ENCODE results near the gene CHST3. TPM values are rescaled to one million over a fixed set of nuclear protein-coding genes. Genes with fewer than 3 reads are reported as not detected.
A peak's percentile ranks its signal among the peaks of the same experiment; 100 is the strongest.

CHST3 gene
- total RNA-seq, 4 donors from 2014 or later = 8.6 to 16.9 (median 14.0) TPM

DNA sequence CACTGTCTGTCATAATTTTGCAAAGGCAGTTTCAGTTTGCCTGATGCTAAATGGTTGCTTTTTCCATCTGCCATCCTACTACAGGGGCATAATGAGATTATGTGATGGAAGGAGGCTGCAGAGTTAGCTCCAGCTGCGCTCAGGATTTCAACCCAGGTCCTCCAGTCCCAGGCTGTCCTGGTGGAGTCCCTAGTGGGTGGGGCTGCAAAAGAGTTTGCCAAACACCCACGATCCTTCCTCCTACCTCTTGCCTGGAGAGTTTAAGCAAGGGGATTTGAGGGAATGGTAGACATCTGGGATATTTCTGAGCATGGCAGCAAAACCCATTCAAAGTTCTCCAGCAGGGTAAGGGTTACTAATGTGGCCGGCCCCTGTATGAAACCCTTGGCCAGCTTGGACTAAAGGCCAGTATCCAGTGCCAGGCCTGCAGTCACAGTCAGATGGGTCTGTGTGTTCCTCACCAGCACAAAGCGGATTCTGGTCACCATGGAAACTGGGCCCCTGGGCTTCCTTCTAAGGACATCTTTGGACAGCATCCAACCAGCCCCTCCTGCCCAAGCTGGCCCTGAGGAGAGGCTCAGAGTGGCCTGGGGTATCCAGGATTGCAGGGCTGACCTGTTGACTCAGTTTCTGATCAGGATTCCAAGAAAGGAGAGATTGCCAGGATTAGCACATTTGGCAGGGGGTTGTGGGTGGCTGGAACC, 42.7 kb upstream of the CHST3 start:
- H3K27me3 ChIP-seq = no peaks in the 10 kb centered on the region
- no peak overlapping the region for H3K4me3 ChIP-seq (replicated peaks in 1 of 3)
- intact Hi-C loops (cut with DNase I) = no loop called here
- H3K36me3 ChIP-seq = no peaks in the 10 kb centered on the region
- no peaks in the 10 kb centered on the region for H3K9me3 ChIP-seq
- 35 to 47% methylated on average over 3 to 4 of the region's 4 CpGs for WGBS, 2 donors
- peaks cover 6 to 16% of the 10 kb centered on the region in 2 donors for H3K4me1 ChIP-seq
- TF ChIP-seq POLR2A (IDR thresholded peaks at IDR 0.05) = no peak
- TF ChIP-seq, protein P1, sequence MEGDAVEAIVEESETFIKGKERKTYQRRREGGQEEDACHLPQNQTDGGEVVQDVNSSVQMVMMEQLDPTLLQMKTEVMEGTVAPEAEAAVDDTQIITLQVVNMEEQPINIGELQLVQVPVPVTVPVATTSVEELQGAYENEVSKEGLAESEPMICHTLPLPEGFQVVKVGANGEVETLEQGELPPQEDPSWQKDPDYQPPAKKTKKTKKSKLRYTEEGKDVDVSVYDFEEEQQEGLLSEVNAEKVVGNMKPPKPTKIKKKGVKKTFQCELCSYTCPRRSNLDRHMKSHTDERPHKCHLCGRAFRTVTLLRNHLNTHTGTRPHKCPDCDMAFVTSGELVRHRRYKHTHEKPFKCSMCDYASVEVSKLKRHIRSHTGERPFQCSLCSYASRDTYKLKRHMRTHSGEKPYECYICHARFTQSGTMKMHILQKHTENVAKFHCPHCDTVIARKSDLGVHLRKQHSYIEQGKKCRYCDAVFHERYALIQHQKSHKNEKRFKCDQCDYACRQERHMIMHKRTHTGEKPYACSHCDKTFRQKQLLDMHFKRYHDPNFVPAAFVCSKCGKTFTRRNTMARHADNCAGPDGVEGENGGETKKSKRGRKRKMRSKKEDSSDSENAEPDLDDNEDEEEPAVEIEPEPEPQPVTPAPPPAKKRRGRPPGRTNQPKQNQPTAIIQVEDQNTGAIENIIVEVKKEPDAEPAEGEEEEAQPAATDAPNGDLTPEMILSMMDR (IDR thresholded peaks at IDR 0.05) = no peak
- no peak overlapping the region for H3K27ac ChIP-seq
- peak; percentile 79 to 85 for DNase-seq

DNA sequence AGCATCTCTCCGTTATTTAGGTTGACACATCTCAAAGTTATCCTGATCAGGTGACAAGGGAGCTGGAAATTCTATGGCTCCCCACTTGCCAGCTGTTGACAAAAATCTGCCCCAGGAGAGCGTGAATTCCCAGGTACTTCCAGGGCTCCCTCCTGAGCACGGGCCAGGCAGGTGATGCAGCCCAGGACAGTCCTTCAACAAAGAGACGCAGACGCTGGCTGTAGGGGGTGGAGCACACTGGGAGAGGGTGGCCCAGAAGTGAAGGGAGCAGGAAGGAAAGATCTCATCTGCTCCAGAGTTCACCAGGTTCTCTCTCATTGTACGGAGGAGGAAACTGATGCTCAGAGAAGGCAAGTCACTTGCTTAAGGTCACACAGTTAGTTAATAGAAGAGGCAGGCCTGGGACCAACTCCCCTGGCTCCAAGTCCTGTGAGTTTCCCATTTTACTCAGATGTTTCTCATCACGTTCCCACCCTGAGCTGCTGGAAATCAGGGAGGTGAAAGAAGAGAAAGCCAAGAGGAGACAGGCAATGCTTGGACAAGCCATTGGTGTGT, 41.0 kb upstream of the CHST3 start:
- intact Hi-C loops (cut with DNase I) = no loop called here
- no peak for TF ChIP-seq POLR2A (IDR thresholded peaks at IDR 0.05)
- no peak overlapping the region for H3K27ac ChIP-seq

DNA sequence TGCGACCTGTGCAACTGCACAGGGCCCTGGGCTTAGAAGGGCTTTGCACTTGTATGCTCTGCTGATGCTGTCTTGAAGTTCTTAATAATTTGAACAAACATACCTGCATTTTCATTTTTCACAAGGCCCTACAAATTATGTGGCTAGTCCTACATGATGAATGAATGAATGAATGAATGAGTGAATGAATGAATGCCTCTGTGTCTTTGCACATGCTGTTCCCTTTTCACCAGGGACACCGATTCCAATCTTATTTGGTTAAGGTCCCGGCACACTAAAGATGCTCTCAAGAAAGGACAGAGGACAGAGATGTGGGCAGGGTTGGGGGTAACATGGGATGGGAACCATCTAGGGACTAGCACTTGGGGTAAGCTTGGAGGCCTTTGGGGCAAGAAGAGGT, 39.4 kb upstream of the CHST3 start:
- no peak for DNase-seq
- no peak overlapping the region for H3K27ac ChIP-seq
- TF ChIP-seq POLR2A (IDR thresholded peaks at IDR 0.05) = no peak
- TF ChIP-seq, protein P1 (IDR thresholded peaks at IDR 0.05) = no peak
- intact Hi-C loops (cut with DNase I) = no loop called here
- H3K9me3 ChIP-seq = no peaks in the 10 kb centered on the region
- peaks cover 6 to 16% of the 10 kb centered on the region in 2 donors for H3K4me1 ChIP-seq
- no peak overlapping the region for H3K4me3 ChIP-seq (replicated peaks in 1 of 3)
- H3K36me3 ChIP-seq = no peaks in the 10 kb centered on the region
- H3K27me3 ChIP-seq = no peaks in the 10 kb centered on the region
- 92 to 94% methylated on average over 3 of the region's 3 CpGs for WGBS, 2 donors

More for the DNA sequence above, 41.0 kb upstream of the CHST3 start:
- no peak for DNase-seq
- WGBS, 2 donors = 70 to 76% methylated on average over 7 of the region's 7 CpGs
- H3K36me3 ChIP-seq = no peaks in the 10 kb centered on the region
- H3K27me3 ChIP-seq = no peaks in the 10 kb centered on the region
- no peaks in the 10 kb centered on the region for H3K9me3 ChIP-seq
- H3K4me1 ChIP-seq = peaks cover 6 to 16% of the 10 kb centered on the region in 2 donors
- H3K4me3 ChIP-seq (replicated peaks in 1 of 3) = no peak overlapping the region

DNA sequence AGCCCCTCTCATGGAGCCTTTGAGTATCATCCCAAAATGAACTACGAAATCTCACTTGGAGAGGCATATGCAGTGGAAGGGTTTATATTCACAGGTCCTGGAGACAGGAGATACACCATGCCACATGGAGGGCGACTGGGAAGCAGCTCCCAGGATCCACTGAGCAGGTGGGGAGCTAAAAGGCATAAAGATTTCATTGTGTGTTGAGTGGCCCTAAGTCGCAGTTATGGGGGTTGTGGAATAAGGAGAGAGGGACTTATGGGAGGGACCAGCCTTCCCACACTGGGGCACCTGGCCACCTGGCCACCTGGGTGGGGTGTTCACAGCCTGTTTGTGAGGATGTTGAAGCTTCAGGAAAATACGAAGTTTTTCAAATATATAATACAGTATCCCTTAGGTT, 37.0 kb upstream of the CHST3 start:
- TF ChIP-seq POLR2A (IDR thresholded peaks at IDR 0.05) = no peak
- TF ChIP-seq, protein P1 (IDR thresholded peaks at IDR 0.05) = no peak
- no peak overlapping the region for H3K4me3 ChIP-seq (replicated peaks in 1 of 3)
- H3K36me3 ChIP-seq = no peaks in the 10 kb centered on the region
- DNase-seq = no peak
- intact Hi-C loops (cut with DNase I) = no loop called here
- no peaks in the 10 kb centered on the region for H3K9me3 ChIP-seq
- no peak overlapping the region for H3K27ac ChIP-seq
- H3K4me1 ChIP-seq = no peaks in the 10 kb centered on the region
- WGBS, 2 donors = 71 to 72% methylated on average over 3 to 4 of the region's 4 CpGs
- no peaks in the 10 kb centered on the region for H3K27me3 ChIP-seq

DNA sequence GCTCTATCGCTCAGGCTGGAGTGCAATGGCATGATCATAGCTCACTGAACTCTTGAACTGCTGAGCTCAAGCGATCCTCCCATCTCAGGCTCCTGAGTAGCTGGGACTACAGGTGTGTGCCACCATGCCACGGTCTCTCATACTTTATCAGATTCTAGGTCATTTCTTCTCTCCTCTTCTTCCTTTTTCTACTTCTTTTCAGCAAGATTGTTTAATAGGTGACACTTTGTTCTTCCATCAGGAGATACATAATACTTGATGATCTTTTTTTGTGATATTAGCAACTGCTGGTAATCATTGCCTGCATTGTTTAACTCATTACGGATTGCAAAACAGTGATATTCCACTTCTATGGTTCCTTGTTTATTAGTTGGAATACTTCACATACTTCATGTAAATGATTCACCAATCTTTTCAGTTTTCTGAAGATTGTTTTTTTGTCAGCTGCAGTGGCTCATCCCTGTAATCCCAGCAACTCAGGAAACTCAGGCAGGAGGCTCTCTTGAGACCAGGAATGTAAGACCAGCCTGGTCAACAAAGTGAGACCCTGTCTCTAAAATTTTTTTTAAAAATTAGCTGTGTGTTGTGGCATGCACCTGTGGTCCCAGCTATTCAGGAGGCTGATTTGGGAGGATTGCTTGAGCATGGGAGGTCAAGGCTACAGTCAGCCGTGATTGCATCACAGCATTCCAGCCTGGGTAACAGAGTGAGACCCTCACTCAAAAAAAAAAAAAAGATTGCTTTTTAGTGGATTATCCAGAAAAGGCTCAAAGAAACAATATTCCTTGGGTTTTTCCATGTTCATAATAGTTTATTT, 36.2 kb upstream of the CHST3 start:
- H3K9me3 ChIP-seq = no peaks in the 10 kb centered on the region
- intact Hi-C loops (cut with DNase I) = no loop called here
- no peak overlapping the region for H3K4me3 ChIP-seq (replicated peaks in 1 of 3)
- H3K36me3 ChIP-seq = no peaks in the 10 kb centered on the region
- H3K27me3 ChIP-seq = no peaks in the 10 kb centered on the region
- DNase-seq = no peak
- WGBS, 2 donors = 81 to 82% methylated on average over 5 of the region's 5 CpGs
- no peak overlapping the region for H3K27ac ChIP-seq
- no peaks in the 10 kb centered on the region for H3K4me1 ChIP-seq
- TF ChIP-seq, protein P1 (IDR thresholded peaks at IDR 0.05) = no peak
- no peak for TF ChIP-seq POLR2A (IDR thresholded peaks at IDR 0.05)
